ENCODE measurements around the gene USP2.
A peak's percentile ranks its signal among the peaks of the same experiment; 100 is the strongest.
"Not testable (repeated sequence)": the region's sequence is repeated elsewhere in the genome, so short reads cannot be mapped to it uniquely, and the experiment has no call there.

The USP2 gene

GRCh38 chr11:119382513-119382912 lies 1.0 kb upstream of the USP2 start:
- H3K9me3 ChIP-seq (ENCODE audit: control insufficient read depth, low read length); H3K4me3 ChIP-seq (ENCODE audit: low read length); H3K9ac ChIP-seq (ENCODE audit: low read length); H3K36me3 ChIP-seq (ENCODE audit: control insufficient read depth, insufficient read depth, low read length): not testable (repeated sequence)
- peaks cover 12% of the 10 kb centered on the region for H3K27me3 ChIP-seq (ENCODE audit: control insufficient read depth, insufficient read depth, low read length)
- peaks cover 17% of the 10 kb centered on the region for H3K4me1 ChIP-seq (ENCODE audit: control insufficient read depth, insufficient read depth, low read length)

- H3K36me3 ChIP-seq (ENCODE audit: control insufficient read depth, insufficient read depth, low read length): no peaks in the 10 kb centered on the region
- peaks cover 12% of the 10 kb centered on the region for H3K27me3 ChIP-seq (ENCODE audit: control insufficient read depth, insufficient read depth, low read length)
- H3K9me3 ChIP-seq (ENCODE audit: control insufficient read depth, low read length): no peaks in the 10 kb centered on the region
- peaks cover 17% of the 10 kb centered on the region for H3K4me1 ChIP-seq (ENCODE audit: control insufficient read depth, insufficient read depth, low read length)
- H3K4me3 ChIP-seq (ENCODE audit: low read length): peak overlapping the region; percentile 35
- H3K9ac ChIP-seq (ENCODE audit: low read length): no peak overlapping the region
Measured at GRCh38 chr11:119382101-119382500, 611 bp upstream of the USP2 start.

- Histone ChIP-seq H3K4me1 (ENCODE audit: control insufficient read depth, insufficient read depth, low read length) (peaks cover 25% of the 10 kb centered on the region), H3K27me3 (ENCODE audit: control insufficient read depth, insufficient read depth, low read length) (peaks cover 12% of the 10 kb centered on the region), H3K9me3 (ENCODE audit: control insufficient read depth, low read length) (no peaks in the 10 kb centered on the region), H3K36me3 (ENCODE audit: control insufficient read depth, insufficient read depth, low read length) (no peaks in the 10 kb centered on the region), H3K4me3 (ENCODE audit: low read length) (peak overlapping the region; percentile 55), H3K9ac (ENCODE audit: low read length) (peak overlapping the region; percentile 68)
Measured at GRCh38 chr11:119380827-119381180, 686 bp downstream of the USP2 start.

- no peak overlapping the region for H3K9ac ChIP-seq (ENCODE audit: low read length)
- no peak overlapping the region for H3K4me3 ChIP-seq (ENCODE audit: low read length)
- no peaks in the 10 kb centered on the region for H3K36me3 ChIP-seq (ENCODE audit: control insufficient read depth, insufficient read depth, low read length)
- H3K4me1 ChIP-seq (ENCODE audit: control insufficient read depth, insufficient read depth, low read length): peaks cover 29% of the 10 kb centered on the region
- peaks cover 12% of the 10 kb centered on the region for H3K27me3 ChIP-seq (ENCODE audit: control insufficient read depth, insufficient read depth, low read length)
- H3K9me3 ChIP-seq (ENCODE audit: control insufficient read depth, low read length): no peaks in the 10 kb centered on the region
Measured at GRCh38 chr11:119380160-119380826, 1.2 kb downstream of the USP2 start.

GRCh38 chr11:119378851-119379465 lies 2.5 kb downstream of the USP2 start:
- no peaks in the 10 kb centered on the region for H3K36me3 ChIP-seq (ENCODE audit: control insufficient read depth, insufficient read depth, low read length)
- H3K9me3 ChIP-seq (ENCODE audit: control insufficient read depth, low read length): no peaks in the 10 kb centered on the region
- H3K4me3 ChIP-seq (ENCODE audit: low read length): no peak overlapping the region
- H3K27me3 ChIP-seq (ENCODE audit: control insufficient read depth, insufficient read depth, low read length): peaks cover 12% of the 10 kb centered on the region
- H3K4me1 ChIP-seq (ENCODE audit: control insufficient read depth, insufficient read depth, low read length): peaks cover 35% of the 10 kb centered on the region
- no peak overlapping the region for H3K9ac ChIP-seq (ENCODE audit: low read length)

- Histone ChIP-seq H3K27me3 (ENCODE audit: control insufficient read depth, insufficient read depth, low read length) (peaks cover 12% of the 10 kb centered on the region), H3K4me3 (ENCODE audit: low read length) (no peak overlapping the region), H3K4me1 (ENCODE audit: control insufficient read depth, insufficient read depth, low read length) (peaks cover 35% of the 10 kb centered on the region), H3K9ac (ENCODE audit: low read length) (no peak overlapping the region), H3K9me3 (ENCODE audit: control insufficient read depth, low read length) (no peaks in the 10 kb centered on the region), H3K36me3 (ENCODE audit: control insufficient read depth, insufficient read depth, low read length) (no peaks in the 10 kb centered on the region)
Measured at GRCh38 chr11:119377961-119378667, 3.4 kb downstream of the USP2 start.

- H3K9ac ChIP-seq (ENCODE audit: low read length): no peak overlapping the region
- no peak overlapping the region for H3K4me3 ChIP-seq (ENCODE audit: low read length)
- H3K27me3 ChIP-seq (ENCODE audit: control insufficient read depth, insufficient read depth, low read length): peaks cover 12% of the 10 kb centered on the region
- H3K9me3 ChIP-seq (ENCODE audit: control insufficient read depth, low read length): no peaks in the 10 kb centered on the region
- H3K4me1 ChIP-seq (ENCODE audit: control insufficient read depth, insufficient read depth, low read length): peaks cover 35% of the 10 kb centered on the region
- no peaks in the 10 kb centered on the region for H3K36me3 ChIP-seq (ENCODE audit: control insufficient read depth, insufficient read depth, low read length)
Measured at GRCh38 chr11:119377112-119377901, 4.2 kb downstream of the USP2 start.

- Histone ChIP-seq H3K4me3 (ENCODE audit: low read length) (no peak overlapping the region), H3K27me3 (ENCODE audit: control insufficient read depth, insufficient read depth, low read length) (peaks cover 11% of the 10 kb centered on the region), H3K4me1 (ENCODE audit: control insufficient read depth, insufficient read depth, low read length) (peaks cover 37% of the 10 kb centered on the region), H3K9ac (ENCODE audit: low read length) (no peak overlapping the region), H3K9me3 (ENCODE audit: control insufficient read depth, low read length) (no peaks in the 10 kb centered on the region), H3K36me3 (ENCODE audit: control insufficient read depth, insufficient read depth, low read length) (no peaks in the 10 kb centered on the region)
Measured at GRCh38 chr11:119376197-119376847, 5.2 kb downstream of the USP2 start.

- Histone ChIP-seq H3K36me3 (ENCODE audit: control insufficient read depth, insufficient read depth, low read length) (no peaks in the 10 kb centered on the region), H3K9me3 (ENCODE audit: control insufficient read depth, low read length) (no peaks in the 10 kb centered on the region), H3K27me3 (ENCODE audit: control insufficient read depth, insufficient read depth, low read length) (peaks cover 4% of the 10 kb centered on the region), H3K9ac (ENCODE audit: low read length) (no peak overlapping the region), H3K4me1 (ENCODE audit: control insufficient read depth, insufficient read depth, low read length) (peaks cover 37% of the 10 kb centered on the region), H3K4me3 (ENCODE audit: low read length) (no peak overlapping the region)
Measured at GRCh38 chr11:119375337-119376196, 5.9 kb downstream of the USP2 start.

- Histone ChIP-seq H3K36me3 (ENCODE audit: control insufficient read depth, insufficient read depth, low read length) (no peaks in the 10 kb centered on the region), H3K27me3 (ENCODE audit: control insufficient read depth, insufficient read depth, low read length) (no peaks in the 10 kb centered on the region), H3K4me1 (ENCODE audit: control insufficient read depth, insufficient read depth, low read length) (peaks cover 43% of the 10 kb centered on the region), H3K4me3 (ENCODE audit: low read length) (no peak overlapping the region), H3K9me3 (ENCODE audit: control insufficient read depth, low read length) (no peaks in the 10 kb centered on the region), H3K9ac (ENCODE audit: low read length) (no peak overlapping the region)
Measured at GRCh38 chr11:119374632-119375336, 6.7 kb downstream of the USP2 start.
